GM12875 (cell line): ENCODE data around the gene RUVBL2.
A peak's percentile ranks its signal among the peaks of the same experiment; 100 is the strongest.
"Not testable (repeated sequence)": the region's sequence is repeated elsewhere in the genome, so short reads cannot be mapped to it uniquely, and the experiment has no call there.

Experiments
- H3K4me3 ChIP-seq: one replicate; pipeline ENCODE4 v1.5.1; 2011; ENCODE audit warnings: low read depth, low read length, control low read depth
- TF ChIP-seq, protein P1 (sequence below): IDR thresholded peaks from 2 replicates; pipeline ENCODE4 v1.5.1; 2011; ENCODE audit warnings: low read depth, mild to moderate bottlenecking, control low read depth, inconsistent platforms, low read length, moderate library complexity, borderline replicate concordance; ENCODE audit not compliant: insufficient read depth

RUVBL2 gene

DNA sequence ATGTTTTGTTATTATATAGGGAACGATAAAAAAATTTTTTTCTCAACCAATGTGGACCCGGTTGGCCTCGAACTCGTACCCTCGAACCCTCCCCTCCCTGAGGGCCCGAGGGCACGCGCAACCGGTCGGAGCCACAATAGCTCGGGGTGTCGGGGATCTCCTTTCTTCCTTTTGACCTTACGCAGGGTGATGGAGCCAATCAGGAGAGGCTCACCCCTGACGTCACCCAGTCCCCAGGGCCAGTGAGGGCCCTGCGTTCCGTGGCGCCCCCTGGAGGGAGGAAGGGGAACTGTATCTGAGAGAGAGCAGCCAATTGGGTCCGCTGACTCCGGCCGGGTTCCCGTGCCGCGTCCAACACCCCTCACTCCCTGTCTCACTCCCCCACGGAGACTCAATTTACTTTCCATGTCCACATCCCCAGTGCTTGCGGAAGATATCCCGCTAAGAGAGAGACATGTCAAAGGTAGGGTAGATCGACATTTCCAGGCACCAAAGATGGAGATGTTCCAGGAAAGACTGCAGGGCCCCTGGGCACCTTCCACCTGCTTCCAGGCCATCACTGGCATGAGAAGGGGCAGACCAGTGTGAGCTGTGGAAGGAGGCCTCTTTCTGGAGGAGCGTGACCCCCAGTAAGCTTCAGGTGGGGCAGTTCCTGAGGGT lies 38.1 kb downstream of the RUVBL2 start, which contains the start of gene CGB2:
Gene CGB2 (plus strand): TSS at position 249 of the 660 bp plus-strand sequence. CDS start 206 bp downstream, at position 455.
- H3K4me3 ChIP-seq = not testable (repeated sequence)
- TF ChIP-seq, protein P1, sequence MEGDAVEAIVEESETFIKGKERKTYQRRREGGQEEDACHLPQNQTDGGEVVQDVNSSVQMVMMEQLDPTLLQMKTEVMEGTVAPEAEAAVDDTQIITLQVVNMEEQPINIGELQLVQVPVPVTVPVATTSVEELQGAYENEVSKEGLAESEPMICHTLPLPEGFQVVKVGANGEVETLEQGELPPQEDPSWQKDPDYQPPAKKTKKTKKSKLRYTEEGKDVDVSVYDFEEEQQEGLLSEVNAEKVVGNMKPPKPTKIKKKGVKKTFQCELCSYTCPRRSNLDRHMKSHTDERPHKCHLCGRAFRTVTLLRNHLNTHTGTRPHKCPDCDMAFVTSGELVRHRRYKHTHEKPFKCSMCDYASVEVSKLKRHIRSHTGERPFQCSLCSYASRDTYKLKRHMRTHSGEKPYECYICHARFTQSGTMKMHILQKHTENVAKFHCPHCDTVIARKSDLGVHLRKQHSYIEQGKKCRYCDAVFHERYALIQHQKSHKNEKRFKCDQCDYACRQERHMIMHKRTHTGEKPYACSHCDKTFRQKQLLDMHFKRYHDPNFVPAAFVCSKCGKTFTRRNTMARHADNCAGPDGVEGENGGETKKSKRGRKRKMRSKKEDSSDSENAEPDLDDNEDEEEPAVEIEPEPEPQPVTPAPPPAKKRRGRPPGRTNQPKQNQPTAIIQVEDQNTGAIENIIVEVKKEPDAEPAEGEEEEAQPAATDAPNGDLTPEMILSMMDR = peak; percentile 34; the same call in 1 of the 2 replicates

DNA sequence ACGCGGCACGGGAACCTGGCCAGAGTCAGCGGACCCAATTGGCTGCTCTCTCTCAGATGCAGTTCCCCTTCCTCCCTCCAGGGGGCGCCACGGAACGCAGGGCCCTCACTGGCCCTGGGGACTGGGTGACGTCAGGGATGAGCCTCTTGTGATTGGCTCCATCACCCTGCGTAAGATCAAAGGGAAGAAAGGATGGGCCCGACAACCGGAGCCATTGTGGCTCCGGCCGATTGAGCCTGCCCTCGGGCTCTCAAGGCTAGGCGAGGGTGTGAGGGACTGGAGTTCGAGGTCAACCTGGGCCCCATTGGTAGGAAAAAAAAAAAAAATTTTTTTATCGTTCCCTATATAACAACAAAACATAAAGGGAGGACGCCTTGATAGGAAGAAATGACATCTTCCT lies 43.1 kb downstream of the RUVBL2 start, which contains the start of gene CGB1:
Gene CGB1 (minus strand): TSS at position 81 of the 400 bp plus-strand sequence. CDS start 184 bp downstream, outside the sequence.
- H3K4me3 ChIP-seq = not testable (repeated sequence)
- TF ChIP-seq, protein P1 = peak; percentile 67

DNA sequence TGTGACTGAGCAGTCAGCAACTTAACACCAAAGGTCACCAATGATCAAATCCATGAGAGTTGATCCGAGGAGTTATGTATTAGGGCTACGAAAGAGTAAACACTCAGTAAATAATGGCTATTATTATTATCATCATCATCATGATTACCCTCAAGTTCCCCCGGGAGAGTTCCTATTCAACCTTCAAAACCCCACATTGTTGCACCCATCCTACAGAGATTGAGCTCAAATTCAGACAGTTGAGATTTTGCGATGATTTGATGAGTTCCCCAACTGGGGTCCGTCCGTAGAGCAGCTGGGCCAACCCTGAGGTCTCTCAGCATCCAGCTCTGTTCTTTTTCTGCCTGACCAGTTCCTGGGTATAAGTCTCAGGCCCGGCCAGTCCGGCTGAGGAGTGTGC lies 44.4 kb downstream of the RUVBL2 start:
- not testable (repeated sequence) for H3K4me3 ChIP-seq

DNA sequence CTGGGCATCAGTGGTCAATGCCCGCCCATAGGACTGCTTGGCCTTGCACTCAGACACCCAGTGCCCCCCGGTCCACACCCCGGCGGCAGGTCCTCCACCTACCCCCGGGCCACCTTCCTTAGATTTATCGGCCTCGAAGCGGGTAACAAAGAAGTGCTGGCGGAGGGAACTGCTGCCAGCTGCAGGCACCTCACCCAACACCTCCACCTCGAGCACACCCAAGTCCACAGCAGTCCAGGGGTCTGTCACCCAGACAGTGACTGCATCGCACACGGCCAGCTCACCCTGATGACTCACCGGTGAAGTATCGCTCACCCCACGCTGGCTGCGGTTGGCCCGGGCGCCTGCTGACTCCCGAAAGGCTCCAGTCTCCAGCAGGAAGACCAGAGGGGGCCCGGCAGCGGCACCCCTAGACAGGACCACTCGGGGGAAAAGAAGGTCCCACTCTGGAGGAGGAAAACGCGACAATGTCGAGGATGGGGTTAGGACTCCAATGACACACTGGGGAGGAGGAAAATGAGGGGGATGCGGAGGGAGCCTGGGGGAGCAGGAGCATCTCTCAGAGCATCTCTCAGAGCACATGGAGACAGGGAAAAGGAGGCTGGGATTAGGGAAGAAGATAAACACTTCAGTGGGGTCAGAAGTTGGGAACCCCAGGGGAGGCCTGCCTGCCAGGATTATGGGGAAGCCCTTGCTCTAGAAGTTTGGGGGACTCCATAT lies 45.0 kb downstream of the RUVBL2 start:
- H3K4me3 ChIP-seq = not testable (repeated sequence)

DNA sequence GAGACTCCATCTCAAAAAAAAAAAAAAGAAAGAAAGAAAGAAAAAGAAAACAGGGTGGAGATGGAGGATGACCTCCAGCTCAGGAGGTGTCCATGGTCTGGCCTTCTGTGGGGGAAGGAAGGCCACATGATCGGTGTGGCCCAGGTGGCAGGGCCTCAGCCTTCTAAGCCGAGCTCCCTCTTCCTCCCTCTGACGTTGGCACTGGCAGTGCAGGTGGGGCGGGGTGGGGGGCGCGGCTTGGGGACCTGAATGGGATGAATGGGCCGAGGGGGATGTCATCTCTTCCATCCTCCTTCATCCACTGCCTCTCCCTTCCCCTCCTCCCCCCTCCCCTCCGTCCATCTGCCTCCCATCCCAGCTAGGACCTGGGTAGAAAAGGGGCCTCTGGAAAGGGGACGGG lies 46.0 kb downstream of the RUVBL2 start:
- H3K4me3 ChIP-seq = not testable (repeated sequence)

DNA sequence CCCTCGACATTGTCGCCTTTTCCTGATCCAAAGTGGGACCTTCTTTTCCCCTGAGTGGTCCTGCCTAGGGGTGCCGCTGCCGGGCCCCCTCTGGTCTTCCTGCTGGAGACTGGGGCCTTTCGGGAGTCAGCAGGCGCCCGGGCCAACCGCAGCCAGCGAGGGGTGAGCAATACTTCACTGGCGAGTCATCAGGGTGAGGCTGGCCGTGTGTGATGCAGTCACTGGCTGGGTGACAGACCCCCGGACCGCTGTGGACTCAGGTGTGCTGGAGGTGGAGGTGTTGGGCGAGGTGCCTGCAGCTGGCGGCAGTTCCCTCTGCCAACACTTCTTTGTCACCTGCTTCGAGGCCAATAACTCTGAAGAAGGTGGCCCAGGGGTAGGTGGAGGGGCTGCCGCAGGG lies 48.5 kb downstream of the RUVBL2 start:
- TF ChIP-seq, protein P1 = no peak
- no peak overlapping the region for H3K4me3 ChIP-seq

DNA sequence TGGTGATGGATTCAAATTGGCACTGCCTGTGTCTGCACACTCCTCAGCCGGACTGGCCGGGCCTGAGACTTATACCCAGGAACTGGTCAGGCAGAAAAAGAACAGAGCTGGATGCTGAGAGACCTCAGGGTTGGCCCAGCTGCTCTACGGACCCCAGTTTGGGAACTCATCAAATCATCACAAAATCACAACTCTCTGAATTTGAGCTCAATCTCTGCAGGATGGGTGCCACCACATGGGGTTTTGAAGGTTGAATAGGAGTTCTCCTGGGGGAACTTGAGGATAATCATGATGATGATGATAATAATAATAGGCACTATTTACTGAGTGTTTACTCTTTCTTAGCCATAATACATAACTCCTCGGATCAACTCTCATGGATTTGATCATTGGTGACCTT lies 49.0 kb downstream of the RUVBL2 start:
- H3K4me3 ChIP-seq = not testable (repeated sequence)

DNA sequence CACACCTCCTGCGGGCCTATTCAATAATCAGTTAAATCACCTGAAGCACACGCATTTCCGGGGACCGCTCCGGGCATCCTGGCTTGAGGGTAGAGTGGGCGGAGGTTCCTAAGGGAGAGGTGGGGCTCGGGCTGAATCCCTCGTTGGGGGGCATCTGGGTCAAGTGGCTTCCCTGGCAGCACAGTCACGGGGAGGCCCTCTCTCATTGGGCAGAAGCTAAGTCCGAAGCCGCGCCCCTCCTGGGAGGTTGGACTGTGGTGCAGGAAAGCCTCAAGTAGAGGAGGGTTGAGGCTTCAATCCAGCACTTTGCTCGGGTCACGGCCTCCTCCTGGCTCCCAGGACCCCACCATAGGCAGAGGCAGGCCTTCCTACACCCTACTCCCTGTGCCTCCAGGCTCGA lies 49.9 kb downstream of the RUVBL2 start, which contains the start of gene CGB5:
Gene CGB5 (plus strand): TSS at position 301 of the 400 bp plus-strand sequence. CDS start 362 bp downstream, outside the sequence.
- H3K4me3 ChIP-seq = not testable (repeated sequence)

DNA sequence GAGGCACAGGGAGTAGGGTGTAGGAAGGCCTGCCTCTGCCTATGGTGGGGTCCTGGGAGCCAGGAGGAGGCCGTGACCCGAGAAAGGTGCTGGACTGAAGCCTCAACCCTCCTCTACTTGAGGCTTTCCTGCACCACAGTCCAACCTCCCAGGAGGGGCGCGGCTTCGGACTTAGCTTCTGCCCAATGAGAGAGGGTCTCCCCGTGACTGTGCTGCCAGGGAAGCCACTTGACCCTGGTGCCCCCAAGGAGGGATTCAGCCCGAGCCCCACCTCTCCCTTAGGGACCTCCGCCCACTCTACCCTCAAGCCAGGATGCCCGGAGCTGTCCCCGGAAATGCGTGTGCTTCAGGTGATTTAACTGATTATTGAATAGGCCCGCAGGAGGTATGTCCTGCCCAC lies 55.3 kb downstream of the RUVBL2 start, which contains the start of gene CGB8:
Gene CGB8 (minus strand): TSS at position 101 of the 400 bp plus-strand sequence. CDS start 372 bp downstream, outside the sequence.
- not testable (repeated sequence) for H3K4me3 ChIP-seq

DNA sequence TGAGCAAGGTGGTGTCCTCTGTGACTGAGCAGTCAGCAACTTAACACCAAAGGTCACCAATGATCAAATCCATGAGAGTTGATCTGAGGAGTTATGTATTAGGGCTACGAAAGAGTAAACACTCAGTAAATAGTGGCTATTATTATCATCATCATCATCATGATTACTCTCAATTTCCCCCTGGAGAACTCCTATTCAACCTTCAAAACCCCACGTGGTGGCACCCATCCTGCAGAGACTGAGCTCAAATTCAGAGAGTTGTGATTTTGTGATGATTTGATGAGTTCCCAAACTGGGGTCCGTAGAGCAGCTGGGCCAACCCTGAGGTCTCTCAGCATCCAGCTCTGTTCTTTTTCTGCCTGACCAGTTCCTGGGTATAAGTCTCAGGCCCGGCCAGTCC lies 56.1 kb downstream of the RUVBL2 start:
- not testable (repeated sequence) for H3K4me3 ChIP-seq

DNA sequence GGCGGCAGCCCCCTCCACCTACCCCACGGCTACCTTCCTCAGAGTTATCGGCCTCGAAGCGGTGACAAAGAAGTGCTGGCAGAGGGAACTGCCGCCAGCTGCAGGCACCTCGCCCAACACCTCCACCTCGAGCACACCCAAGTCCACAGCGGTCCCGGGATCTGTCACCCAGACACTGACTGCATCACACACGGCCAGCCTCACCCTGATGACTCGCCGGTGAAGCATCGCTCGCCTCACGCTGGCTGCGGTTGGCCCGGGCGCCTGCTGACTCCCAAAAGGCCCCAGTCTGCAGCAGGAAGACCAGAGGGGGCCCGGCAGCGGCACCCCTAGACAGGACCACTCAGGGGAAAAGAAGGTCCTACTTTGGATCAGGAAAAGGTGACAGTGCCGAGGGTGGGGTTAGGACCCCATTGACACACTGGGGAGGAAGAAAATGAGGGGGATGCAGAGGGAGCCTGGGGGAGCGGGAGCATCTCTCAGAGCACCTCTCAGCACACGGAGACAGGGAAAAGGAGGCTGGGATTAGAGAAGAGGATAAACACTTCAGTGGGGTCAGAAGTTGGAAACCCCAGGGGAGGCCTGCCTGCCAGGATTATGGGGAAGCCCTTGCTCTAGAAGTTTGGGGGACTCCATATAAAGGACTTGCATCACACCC lies 56.8 kb downstream of the RUVBL2 start:
- H3K4me3 ChIP-seq = not testable (repeated sequence)
